Left hindlimb (tissue), 1 donor: ENCODE results near the gene KCNJ5.

ENCODE experiments used
- DNase-seq: peaks from one replicate; pipeline ENCODE4 v3.0.0-alpha.2; 2018

Gene KCNJ5

GRCh38 chr11:128936606-128937251 lies 45.6 kb downstream of the KCNJ5 start:
- DNase-seq: no peak

- no peak for DNase-seq
Observed at GRCh38 chr11:128937480-128937879, 46.3 kb downstream of the KCNJ5 start.

DNA sequence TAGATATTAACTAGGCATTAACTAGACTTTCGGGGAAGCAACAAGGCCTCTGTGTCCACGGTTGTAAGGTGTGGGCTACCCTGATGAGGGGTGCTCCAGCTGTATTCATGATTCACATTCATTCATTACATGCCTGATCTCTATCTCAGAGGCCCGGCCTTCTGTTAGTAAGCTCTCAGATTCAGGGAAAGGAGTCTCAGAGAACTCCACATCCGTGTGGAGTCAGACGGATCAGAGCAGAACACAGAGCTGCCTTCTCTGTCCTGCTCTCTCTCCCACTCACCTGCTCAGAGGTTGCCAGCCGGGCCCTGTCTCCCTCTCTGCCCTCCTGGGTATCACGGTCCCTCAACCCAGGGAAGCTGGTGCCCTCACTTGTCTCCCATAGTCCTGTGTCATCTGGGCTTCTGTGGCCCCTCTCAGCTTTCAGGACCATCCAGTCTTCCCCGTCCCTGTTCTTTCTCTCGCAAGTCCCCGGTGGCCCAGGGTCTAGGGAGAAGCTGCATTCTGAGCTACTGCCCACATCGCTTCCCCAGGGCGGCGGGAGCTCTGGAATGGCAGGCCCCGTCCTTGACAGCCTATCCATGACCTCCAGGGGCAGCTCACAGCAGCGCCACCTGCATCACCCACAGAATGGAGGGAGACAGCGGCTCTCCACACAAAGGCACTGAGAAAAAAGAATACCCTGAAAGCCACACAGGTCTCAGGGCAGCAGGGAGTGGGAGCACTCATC lies 47.2 kb downstream of the KCNJ5 start:
- no peak for DNase-seq

- no peak for DNase-seq
Observed at GRCh38 chr11:128939591-128939990, 48.4 kb downstream of the KCNJ5 start.

- DNase-seq: no peak
Observed at GRCh38 chr11:128940156-128940555, 49.0 kb downstream of the KCNJ5 start.

DNA sequence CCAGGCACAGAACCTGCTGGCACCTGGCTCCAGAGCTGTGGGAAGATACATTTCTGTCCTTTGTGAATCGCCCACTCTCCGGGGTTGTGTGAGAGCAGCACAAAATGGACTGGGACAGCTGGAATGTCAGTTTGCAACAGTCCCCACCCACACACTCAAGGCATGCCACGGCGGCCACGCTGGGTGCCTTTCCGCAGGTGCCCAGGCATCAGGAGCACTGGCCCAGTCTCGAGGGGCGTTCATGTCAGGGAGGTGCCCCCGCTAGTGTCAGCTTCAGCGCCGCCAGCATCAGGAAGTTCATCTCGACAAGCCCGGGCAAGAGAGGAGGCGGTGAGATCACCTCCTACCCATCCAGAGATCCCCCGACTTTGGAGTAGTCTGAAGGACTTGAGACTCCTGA lies 49.4 kb downstream of the KCNJ5 start:
- no peak for DNase-seq

DNA sequence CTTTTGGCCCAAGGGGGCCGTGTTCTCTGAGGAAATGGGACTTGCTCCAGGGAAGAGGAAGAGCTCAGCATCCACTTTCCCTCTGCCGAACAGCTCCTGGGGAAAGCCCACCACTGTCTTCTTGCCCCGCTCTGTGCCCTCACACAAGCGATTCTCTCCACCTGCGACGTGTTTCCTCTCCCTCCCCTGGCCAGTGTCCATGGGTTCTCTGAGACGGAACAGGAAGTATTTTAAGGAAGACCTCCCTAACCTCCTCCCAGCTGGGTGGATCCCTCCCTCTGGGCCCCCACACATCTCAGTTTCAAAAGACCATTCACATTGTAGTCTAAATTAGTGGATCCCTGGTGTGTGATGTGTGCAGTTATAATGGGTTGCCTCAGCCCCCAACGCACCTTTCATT lies 50.0 kb downstream of the KCNJ5 start:
- DNase-seq: no peak

DNA sequence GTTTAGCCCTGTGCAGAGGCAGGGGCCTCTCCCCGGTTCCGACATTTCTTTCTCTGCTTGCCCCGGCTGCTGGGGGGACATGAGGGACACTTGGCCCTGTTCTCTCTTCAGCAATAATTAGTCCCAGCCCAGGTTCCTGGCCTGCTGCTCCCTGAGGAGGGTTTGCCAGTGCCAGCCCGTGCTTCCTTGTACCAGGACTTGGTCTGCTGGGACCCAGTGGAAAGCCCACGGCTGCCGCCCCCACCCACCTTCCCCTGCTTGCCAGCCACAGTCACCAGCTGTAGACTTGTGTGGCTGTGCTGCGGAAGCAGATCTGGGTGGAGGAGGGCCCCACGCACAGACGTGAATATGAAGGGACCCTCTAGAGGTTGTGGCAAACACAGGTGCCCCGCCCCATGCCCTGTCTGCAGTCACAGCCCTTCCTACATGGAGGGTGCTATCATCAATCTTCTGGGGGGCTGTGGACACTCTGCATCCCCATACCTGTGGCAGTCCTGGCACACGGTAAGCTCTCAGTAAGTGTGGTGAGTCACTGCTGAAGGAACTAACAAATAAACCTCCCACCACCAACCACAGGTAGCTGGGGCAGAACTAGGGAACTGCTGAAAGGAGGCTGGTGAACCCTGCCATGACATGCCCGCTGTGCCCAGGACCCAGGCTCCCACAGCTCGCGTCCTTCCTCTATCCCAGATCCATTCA lies 50.6 kb downstream of the KCNJ5 start:
- no peak for DNase-seq

DNA sequence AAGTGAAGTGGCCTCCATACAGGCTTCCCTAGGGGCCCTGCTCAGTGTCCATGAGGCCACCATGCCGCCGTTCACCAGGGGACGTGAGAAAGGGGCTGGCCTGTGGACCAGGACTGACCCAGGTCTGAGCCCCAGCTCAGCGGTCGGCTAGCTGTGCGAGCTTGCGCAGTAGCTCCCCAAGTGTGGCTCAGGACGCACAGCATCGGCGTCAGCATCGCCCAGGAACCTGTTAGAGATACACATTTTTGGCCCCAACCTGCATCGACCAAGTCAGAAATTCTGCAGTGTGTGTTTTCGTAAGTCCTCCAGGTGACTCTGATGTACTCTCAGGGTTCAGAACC lies 51.1 kb downstream of the KCNJ5 start:
- DNase-seq: no peak

GRCh38 chr11:128942817-128943427 lies 51.8 kb downstream of the KCNJ5 start, which contains the start of gene TP53AIP1:
TSS of gene TP53AIP1 (minus strand) at chr11:128942871. CDS start at chr11:128937818, 5,053 bp downstream.
- DNase-seq: no peak

- no peak for DNase-seq
Observed at GRCh38 chr11:128943428-128943976, 52.3 kb downstream of the KCNJ5 start.

DNA sequence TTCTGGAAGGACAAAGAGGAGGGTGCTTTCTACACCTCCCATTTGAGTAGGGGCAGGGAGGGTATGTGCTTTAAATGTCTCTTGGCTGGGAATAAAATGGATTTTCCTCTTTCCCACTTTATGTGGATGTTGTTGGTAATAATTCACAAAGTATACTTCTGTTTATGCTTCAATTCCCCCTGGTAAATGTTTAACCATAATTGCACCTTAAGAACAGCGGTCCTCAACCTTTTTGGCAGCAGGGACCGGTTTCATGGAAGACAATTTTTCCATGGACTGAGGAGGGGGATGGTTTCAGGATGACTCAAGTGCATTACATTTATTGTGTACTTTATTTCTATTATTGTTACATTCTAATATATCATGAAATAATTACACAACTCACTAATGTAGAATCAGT lies 55.5 kb downstream of the KCNJ5 start:
- DNase-seq: no peak

DNA sequence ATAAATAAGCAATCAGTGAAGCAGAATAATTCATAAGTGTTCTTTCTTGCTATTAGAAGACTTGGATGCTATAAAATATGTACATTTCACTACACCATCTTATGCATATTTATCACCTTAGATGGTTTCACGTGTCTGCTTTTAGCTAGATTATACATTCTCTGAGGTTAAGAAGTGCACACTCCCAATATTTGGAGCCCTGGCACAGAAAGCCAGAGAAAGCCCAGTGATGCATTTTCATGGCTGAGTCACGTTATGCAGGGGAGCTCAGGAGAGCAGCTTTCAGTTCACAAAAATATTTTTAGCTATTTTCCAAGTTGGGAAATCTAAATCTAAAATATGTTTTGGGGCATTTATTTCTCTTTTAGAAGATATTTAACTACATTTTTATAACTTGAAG lies 56.6 kb downstream of the KCNJ5 start:
- no peak for DNase-seq

GRCh38 chr11:128948583-128948982 lies 57.4 kb downstream of the KCNJ5 start:
- DNase-seq: no peak

DNA sequence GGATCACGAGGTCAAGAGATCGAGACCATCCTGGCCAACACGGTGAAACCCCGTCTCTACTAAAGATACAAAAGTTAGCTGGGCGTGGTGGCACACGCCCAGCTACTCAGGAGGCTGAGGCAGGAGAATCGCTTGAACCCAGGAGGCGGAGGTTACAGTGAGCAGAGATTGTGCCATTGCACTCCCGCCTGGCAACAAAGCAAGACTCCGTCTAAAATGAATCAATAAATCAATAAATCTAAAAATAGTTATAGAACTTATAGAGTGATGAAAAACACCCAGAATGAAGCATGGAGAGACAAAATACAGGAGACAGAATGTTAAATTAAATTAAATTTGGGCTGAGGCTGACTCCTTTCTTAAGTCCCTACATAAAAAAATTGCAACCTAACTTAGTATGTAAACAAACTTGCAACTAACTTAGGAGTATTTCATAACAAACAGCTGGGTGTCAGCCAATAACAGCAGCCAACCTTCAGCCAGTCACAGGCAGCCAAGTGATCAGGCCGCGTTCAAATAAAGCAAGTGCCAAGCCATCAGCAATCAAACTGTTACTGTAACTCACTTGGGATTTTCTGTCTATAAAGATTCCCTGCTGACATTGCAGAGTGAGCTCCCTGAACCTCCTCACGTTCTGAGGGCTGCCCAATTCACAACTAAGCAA lies 58.8 kb downstream of the KCNJ5 start:
- no peak for DNase-seq

GRCh38 chr11:128953151-128953550 lies 62.0 kb downstream of the KCNJ5 start:
- no peak for DNase-seq

GRCh38 chr11:128955636-128956035 lies 64.5 kb downstream of the KCNJ5 start:
- no peak for DNase-seq

DNA sequence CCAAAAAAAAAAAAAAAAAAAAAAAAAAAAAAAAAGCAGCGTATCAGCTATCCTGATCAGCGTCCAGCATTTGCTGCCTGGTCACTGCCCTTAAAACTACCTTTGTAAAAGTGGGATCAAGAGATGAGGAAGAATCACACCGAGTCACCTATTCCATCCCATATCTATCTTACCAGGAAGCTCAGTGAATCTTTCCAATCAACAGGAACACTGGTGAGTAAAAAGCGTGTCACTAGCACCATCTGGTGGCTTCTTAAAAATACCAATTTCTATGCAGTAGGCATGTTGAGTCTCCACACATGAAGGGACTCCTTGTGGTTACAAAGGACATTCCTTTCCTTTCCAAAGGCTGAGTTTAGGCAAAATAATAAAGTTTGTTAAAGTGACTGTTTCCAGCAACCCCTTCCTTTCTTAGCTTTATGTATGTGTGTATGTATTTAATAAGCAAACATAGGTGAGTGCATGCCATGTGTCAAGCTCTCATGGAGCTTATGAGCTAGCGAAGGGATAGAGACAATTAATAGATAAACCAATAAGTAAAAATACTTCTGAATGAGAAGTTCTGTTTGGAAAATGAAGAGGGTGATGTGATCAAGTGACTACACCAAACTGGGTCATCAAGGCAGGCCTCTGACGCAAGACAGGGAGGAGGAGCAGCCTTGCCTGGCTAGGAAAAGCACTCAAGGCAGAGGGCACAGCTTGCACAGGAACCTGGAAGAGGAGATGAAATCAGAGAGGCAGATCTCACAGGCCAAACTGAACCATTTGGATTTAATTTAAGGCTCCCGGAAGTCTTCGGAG lies 65.4 kb downstream of the KCNJ5 start:
- DNase-seq: no peak

DNA sequence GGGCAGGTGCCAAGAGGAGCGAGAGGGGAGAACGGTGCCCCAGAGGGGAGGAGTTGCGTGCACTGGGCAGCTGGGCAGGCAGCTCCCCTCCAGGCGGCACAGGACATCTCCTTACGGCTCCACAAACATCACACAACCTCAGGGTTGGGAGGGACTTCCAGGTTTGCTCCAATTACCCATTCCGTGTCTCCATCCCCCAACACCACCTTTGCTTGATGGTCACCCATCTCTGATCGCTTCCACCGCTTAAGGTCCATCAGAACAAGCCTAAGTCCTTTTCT lies 66.0 kb downstream of the KCNJ5 start:
- DNase-seq: no peak

- no peak for DNase-seq
Observed at GRCh38 chr11:128961645-128962044, 70.5 kb downstream of the KCNJ5 start.

DNA sequence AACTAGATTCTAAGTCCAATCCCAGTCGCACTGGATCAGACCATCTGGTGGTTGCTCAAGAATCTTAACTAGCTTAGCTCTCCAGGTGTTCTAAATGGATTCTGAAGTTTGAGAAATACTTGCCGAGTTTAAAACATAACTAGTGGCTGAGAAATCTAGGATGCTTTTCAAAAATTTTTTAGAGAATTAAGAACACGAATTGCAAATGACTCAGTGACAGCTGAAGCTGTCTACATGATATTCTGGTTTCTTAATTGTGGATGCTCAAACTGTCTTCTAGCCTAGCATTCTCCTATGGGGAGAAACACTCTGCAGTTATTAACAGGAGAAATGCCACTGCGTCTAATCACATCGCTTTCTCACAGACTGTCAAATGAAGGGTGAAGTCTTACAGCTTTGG lies 71.7 kb downstream of the KCNJ5 start:
- DNase-seq: no peak

GRCh38 chr11:128963744-128964325 lies 72.7 kb downstream of the KCNJ5 start:
- no peak for DNase-seq
